K562 (cell line): ENCODE results near the gene DNAH8. TPM values are rescaled to one million over a fixed set of nuclear protein-coding genes. Genes with fewer than 3 reads are reported as not detected.

Source experiments
- ATAC-seq: fragments of 200-7000 bp; cut with Tn5 transposase; 3 replicates; pipeline ENCODE4 v1.9.1; 2020; ENCODE audit warnings: moderate library complexity
- BruUV-seq: library from RNA; stranded (reverse); fragments of 400-500 nt; replicated peaks from 2 replicates; lab custom pipeline; 2021; lab: Mats Ljungman, UMichigan
- CTCF ChIA-PET: fragments of 300-600 bp; formaldehyde crosslinking; extraction: SDS; loops from one replicate; lab custom pipeline; 2021; ENCODE audit warnings: low intra/inter-chr PET ratio; lab: Yijun Ruan, JAX
- POLR2A ChIA-PET: fragments of 300-600, 350-650 bp; sonication (Branson Sonifier 250); formaldehyde crosslinking; extraction: SDS; loops from one replicate; lab custom pipeline; 2021; ENCODE audit warnings: antibody characterized with exemption, inconsistent platforms; lab: Yijun Ruan, JAX
- DNase-seq, 4 experiments: peaks; one replicate each; pipeline versions ENCODE4 v3.0.0 to v3.0.0-alpha.2; 2011 to 2018; ENCODE audit warnings: low spot score in 3 of 4, mixed read lengths in 3 of 4; ENCODE audit errors: extremely low read depth in 1 of 4
- FAIRE-seq: peaks from 2 replicates; lab custom pipeline; 2011; peaks lifted over from hg19 to GRCh38; lab: Jason Lieb, UNC
- H2AFZ ChIP-seq: 2 replicates; pipeline ENCODE4 v1.6.0; 2011; ENCODE audit warnings: low read depth, low read length, control low read depth, inconsistent platforms
- H3K27ac ChIP-seq: fragments of 200-600 bp; 3 replicates; pipeline ENCODE4 v1.8.0; 2011; ENCODE audit warnings: low read depth, mild to moderate bottlenecking, control low read depth, inconsistent platforms, low read length, moderate library complexity, mixed read lengths; ENCODE audit errors: extremely low read depth
- H3K27me3 ChIP-seq, 2 experiments: fragments of 300-600 bp in 1 of 2; 2 replicates in 1 of 2; 3 replicates in 1 of 2; pipeline versions ENCODE4 v1.6.0 to v1.8.0; 2011; ENCODE audit warnings: inconsistent platforms in 2 of 2, low read length in 2 of 2, mild to moderate bottlenecking in 1 of 2, mixed read lengths in 1 of 2, moderate library complexity in 1 of 2; ENCODE audit not compliant: control insufficient read depth in 2 of 2, insufficient read depth in 2 of 2
- H3K36me3 ChIP-seq: fragments of 300-600 bp; 3 replicates; pipeline ENCODE4 v1.8.0; 2011; ENCODE audit warnings: mild to moderate bottlenecking, low read length, inconsistent platforms; ENCODE audit not compliant: control insufficient read depth, insufficient read depth
- H3K4me1 ChIP-seq, 2 experiments: fragments of 200-600 bp in 1 of 2; replicated peaks in 1 of 2; 2 replicates in 1 of 2; 3 replicates in 1 of 2; pipeline versions ENCODE4 v1.5.1 to v1.8.0; 2011; ENCODE audit warnings: inconsistent platforms in 2 of 2, low read length in 2 of 2, mild to moderate bottlenecking in 1 of 2, mixed read lengths in 1 of 2, moderate library complexity in 1 of 2; ENCODE audit not compliant: control insufficient read depth in 2 of 2, insufficient read depth in 2 of 2
- H3K4me2 ChIP-seq: 2 replicates; pipeline ENCODE4 v1.6.1; 2011; ENCODE audit warnings: low read length, control low read depth, inconsistent platforms, mixed read lengths; ENCODE audit not compliant: insufficient read depth
- H3K4me3 ChIP-seq: fragments of 200-600 bp; sonication (generic), shearing (Covaris generic); 2 replicates; pipeline ENCODE4 v1.5.1; 2016; ENCODE audit warnings: control low read depth, inconsistent platforms
- H3K79me2 ChIP-seq: fragments of 200-600 bp; 3 replicates; pipeline ENCODE4 v1.8.0; 2011; ENCODE audit warnings: low read length, inconsistent platforms; ENCODE audit not compliant: control insufficient read depth, insufficient read depth
- H3K9ac ChIP-seq, 2 experiments: 2 replicates each; pipeline versions ENCODE4 v1.6.0 to v1.6.1; 2011; ENCODE audit warnings: low read depth in 2 of 2, low read length in 2 of 2, control low read depth in 1 of 2, inconsistent platforms in 1 of 2, mild to moderate bottlenecking in 1 of 2, mixed read lengths in 1 of 2; ENCODE audit not compliant: insufficient read depth in 1 of 2
- H3K9me1 ChIP-seq: one replicate; pipeline ENCODE4 v1.6.0; 2011; ENCODE audit warnings: inconsistent platforms, mild to moderate bottlenecking, low read length, moderate library complexity; ENCODE audit not compliant: control insufficient read depth, insufficient read depth
- H3K9me3 ChIP-seq: replicated peaks from 2 replicates; pipeline ENCODE4 v1.5.1; 2011; ENCODE audit warnings: low read depth, low read length, inconsistent platforms; ENCODE audit not compliant: control insufficient read depth, insufficient read depth
- H4K20me1 ChIP-seq: replicated peaks from 2 replicates; pipeline ENCODE4 v1.6.1; 2011; ENCODE audit warnings: low read length, inconsistent platforms, mixed read lengths; ENCODE audit not compliant: control insufficient read depth, insufficient read depth
- GATAD2A ChIP-seq: fragments of 450-650 bp; IDR thresholded peaks from 2 replicates; pipeline ENCODE4 v1.6.1; 2017
- MEIS2 ChIP-seq: fragments of 450-650 bp; IDR thresholded peaks from 2 replicates; pipeline ENCODE4 v1.6.1; 2014; ENCODE audit warnings: mild to moderate bottlenecking; ENCODE audit not compliant: partially characterized antibody
- NFE2 ChIP-seq: IDR thresholded peaks from 2 replicates; pipeline ENCODE4 v1.6.1; 2014; ENCODE audit warnings: antibody characterized with exemption, low read depth
- WGBS: fragments of 100-300 bp; shearing (Covaris generic); methylation state at CpG from one replicate; pipeline ENCODE4 v1.1.6; 2016; ENCODE audit warnings: low coverage, mixed read lengths; ENCODE audit not compliant: insufficient coverage; ENCODE audit errors: missing lambda C conversion rate; 5-methylcytosine and 5-hydroxymethylcytosine counted together
- in situ Hi-C: fragments of 300-500 bp; cut with MboI; formaldehyde crosslinking; loops from 4 replicates; pipeline ENCODE4 v1.15.0; 2018; ENCODE audit warnings: inconsistent platforms, mixed read lengths
- intact Hi-C: fragments of 100-400 bp; cut with micrococcal nuclease; formaldehyde crosslinking; loops from 2 replicates; pipeline ENCODE4 v1.14.2; 2022
- polyA plus RNA-seq, 8 experiments: library from polyadenylated mRNA; depleted of rRNA in 4 of 8; stranded (reverse) in 5 of 8; unstranded in 3 of 8; fragments of >200 nt; fragmentation: Nextera tagmentation in 2 of 8; fragmentation: Illumina TruSeq in 1 of 8; extraction: Ambion mirVana in 2 of 8; extraction: Trizol in 1 of 8; gene quantifications; 2 replicates each; pipeline versions ENCODE4 v1.2.1 to v1.2.3, GENCODE V29; 2011 to 2014; ENCODE audit warnings: inconsistent platforms in 1 of 8, missing spikeins in 1 of 8
- total RNA-seq, 7 experiments: library from RNA; depleted of rRNA in 6 of 7; stranded (reverse); fragments of >200 nt in 6 of 7; fragmentation: Illumina TruSeq in 2 of 7; extraction: Trizol in 2 of 7; gene quantifications; 2 replicates each; pipeline versions ENCODE4 v1.2.1 to v1.2.3, GENCODE V29; 2011 to 2021; ENCODE audit warnings: low replicate concordance in 1 of 7
- TF ChIP-seq, protein P1 (sequence below), 2 experiments: IDR thresholded peaks in 1 of 2; conservative IDR thresholded peaks in 1 of 2; 2 replicates each; pipeline ENCODE4 v1.6.1; 2016; ENCODE audit warnings: low read depth in 2 of 2, mild to moderate bottlenecking in 1 of 2, missing compliant biosample characterization in 1 of 2, missing genetic modification characterization in 1 of 2, moderate library complexity in 1 of 2

Gene DNAH8
- total and polyA plus RNA-seq, 9 of the 15 experiments (the other 6 are each of a cell fraction or from before 2014, with no cell fraction given): 1.2 to 4.2 (median 2.9) TPM

DNA sequence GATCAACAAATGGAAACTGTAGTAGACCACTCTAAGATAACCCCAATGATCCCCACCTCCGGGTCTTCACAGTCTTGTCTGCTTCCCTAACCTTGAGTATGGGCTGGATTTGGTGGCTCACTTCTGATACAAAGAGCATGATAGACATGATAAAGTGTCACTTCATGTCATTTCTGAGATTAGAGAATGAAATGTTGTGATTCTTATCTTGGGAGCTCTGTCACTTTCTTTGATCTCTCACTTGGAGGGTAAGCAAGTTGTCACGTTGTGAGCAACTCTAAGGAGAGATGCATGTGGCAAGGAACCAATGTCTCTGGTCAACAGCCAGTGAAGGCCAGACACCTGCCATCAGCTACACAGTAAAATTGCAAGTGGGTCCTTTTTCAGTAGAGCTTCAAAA lies 9.2 kb upstream of the DNAH8 start:
- Histone ChIP-seq H3K4me3 (no peak overlapping the region), H4K20me1 (no peaks in the 10 kb centered on the region), H3K9me3 (peaks cover 14% of the 10 kb centered on the region), H3K4me2 (no peak overlapping the region), H3K27me3 (no peaks in the 10 kb centered on the region; a peak in 1 of 5 replicates), H2AFZ (no peak overlapping the region), H3K4me1 (peaks cover 0 to 16% of the 10 kb centered on the region in 2 experiments; a peak in 2 of 5 replicates), H3K79me2 (peaks cover 20% of the 10 kb centered on the region), H3K9ac (no peak overlapping the region), H3K9me1 (no peaks in the 10 kb centered on the region), H3K36me3 (peaks cover 7% of the 10 kb centered on the region), H3K27ac (no peak overlapping the region)
- WGBS: 15% methylated on average over 2 of the region's 2 CpGs
- DNase-seq (no peak), FAIRE-seq (no peak), ATAC-seq (no peak)
- POLR2A ChIA-PET: interaction anchor here (0.6 to 4.2 kb wide), 3 partner anchors 8 to 21 kb away, joined by 3 to 24 read pairs (median 4); no protein-coding TSS in a partner anchor
- BruUV-seq: no TSS peak
- CTCF ChIA-PET: no interaction called here
- TF ChIP-seq MEIS2 (peak; percentile 51), NFE2 (no peak), GATAD2A (no peak)
- TF ChIP-seq, protein P1, sequence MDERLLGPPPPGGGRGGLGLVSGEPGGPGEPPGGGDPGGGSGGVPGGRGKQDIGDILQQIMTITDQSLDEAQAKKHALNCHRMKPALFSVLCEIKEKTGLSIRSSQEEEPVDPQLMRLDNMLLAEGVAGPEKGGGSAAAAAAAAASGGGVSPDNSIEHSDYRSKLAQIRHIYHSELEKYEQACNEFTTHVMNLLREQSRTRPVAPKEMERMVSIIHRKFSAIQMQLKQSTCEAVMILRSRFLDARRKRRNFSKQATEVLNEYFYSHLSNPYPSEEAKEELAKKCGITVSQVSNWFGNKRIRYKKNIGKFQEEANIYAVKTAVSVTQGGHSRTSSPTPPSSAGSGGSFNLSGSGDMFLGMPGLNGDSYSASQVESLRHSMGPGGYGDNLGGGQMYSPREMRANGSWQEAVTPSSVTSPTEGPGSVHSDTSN (CRISPR knock-in tag; IDR thresholded peaks at IDR 0.05; ENCODE audit: low read depth): no peak
- TF ChIP-seq, protein P1 (tag; conservative IDR thresholded peaks at IDR 0.05; ENCODE audit: low read depth): peak; percentile 52
- in situ Hi-C loops: no loop called here
- intact Hi-C loops: no loop called here
